Activated effector memory CD4-positive, alpha-beta T cell treated with anti-CD3 and anti-CD28 coated beads, Interleukin-2, amount 50 U/mL, for 16 hours (primary cell): Measurements from ENCODE around the gene DVL1.

Source experiments
- DNase-seq: peaks from one replicate; pipeline ENCODE4 v3.0.0-alpha.2; 2020

Gene DVL1

GRCh38 chr1:1309251-1310108 lies 39.7 kb downstream of the DVL1 start:
- DNase-seq: no peak

DNA sequence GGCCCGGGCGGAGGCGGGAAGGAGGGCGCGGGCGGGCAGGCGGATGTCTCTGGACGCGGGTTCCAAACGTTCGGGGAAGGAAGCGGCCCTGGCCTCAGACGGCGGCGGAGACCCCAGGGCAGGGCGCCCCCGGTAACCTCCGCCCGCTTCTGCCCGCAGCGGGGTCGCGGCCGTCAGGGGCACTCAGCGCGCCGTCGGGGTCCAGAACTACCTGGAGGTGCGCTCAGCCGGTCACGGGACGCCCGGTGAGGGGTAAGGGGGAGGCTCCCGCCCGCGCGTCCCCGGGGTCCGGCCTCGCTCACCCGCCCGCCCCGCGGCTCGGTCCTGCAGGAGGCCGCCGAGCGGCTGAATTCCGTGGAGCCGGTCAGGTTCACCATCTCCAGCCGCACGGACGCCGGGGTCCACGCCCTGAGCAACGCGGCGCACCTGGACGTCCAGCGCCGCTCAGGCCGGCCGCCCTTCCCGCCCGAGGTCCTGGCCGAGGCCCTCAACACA lies 40.4 kb downstream of the DVL1 start:
- DNase-seq: no peak

- peak; percentile 95 for DNase-seq
These were observed 41.1 kb downstream of the DVL1 start, which contains the start of the genes ACAP3 and PUSL1 for GRCh38 chr1:1307923-1308755. Gene ACAP3 (minus strand): TSS chr1:1307930. CDS start chr1:1307815, 115 bp downstream. Gene PUSL1 (plus strand): TSS chr1:1308597. CDS start chr1:1308644, 47 bp downstream.

GRCh38 chr1:1307261-1307922 lies 41.8 kb downstream of the DVL1 start:
- peak; percentile 75 for DNase-seq

DNA sequence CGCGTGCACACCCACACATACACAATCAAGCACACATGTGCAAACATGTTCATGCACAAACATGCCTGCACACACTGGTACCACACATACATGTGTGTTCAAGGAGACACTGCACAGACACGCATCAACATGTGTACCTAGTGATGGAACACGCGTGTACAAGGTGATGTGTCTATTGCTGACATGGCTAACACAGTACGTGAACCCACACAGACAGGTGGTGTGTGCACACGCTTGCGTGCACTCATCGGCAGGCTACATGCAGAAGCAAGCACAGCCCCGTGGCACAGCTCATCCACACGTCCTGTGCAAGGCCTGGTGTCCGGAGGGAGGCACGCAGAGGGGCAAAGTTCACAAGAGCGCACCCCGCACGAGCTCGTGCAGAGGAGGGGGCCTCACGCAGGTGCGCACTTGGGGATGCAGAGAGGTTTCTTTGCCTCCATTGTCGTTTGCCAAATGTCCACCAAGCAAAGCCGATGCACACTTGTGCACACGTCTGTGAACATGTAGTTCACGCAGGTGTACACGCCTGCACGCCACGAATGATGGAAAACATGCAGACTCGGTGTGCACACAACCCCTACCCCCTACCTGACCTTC lies 42.5 kb downstream of the DVL1 start:
- DNase-seq: no peak

GRCh38 chr1:1306070-1306660 lies 43.1 kb downstream of the DVL1 start:
- DNase-seq: no peak

- DNase-seq: peak; percentile 88
These were observed 43.7 kb downstream of the DVL1 start for GRCh38 chr1:1305300-1306069.

- DNase-seq: no peak
These were observed 44.6 kb downstream of the DVL1 start for GRCh38 chr1:1304331-1305299.

- DNase-seq: no peak
These were observed 45.5 kb downstream of the DVL1 start for GRCh38 chr1:1303736-1304135.

DNA sequence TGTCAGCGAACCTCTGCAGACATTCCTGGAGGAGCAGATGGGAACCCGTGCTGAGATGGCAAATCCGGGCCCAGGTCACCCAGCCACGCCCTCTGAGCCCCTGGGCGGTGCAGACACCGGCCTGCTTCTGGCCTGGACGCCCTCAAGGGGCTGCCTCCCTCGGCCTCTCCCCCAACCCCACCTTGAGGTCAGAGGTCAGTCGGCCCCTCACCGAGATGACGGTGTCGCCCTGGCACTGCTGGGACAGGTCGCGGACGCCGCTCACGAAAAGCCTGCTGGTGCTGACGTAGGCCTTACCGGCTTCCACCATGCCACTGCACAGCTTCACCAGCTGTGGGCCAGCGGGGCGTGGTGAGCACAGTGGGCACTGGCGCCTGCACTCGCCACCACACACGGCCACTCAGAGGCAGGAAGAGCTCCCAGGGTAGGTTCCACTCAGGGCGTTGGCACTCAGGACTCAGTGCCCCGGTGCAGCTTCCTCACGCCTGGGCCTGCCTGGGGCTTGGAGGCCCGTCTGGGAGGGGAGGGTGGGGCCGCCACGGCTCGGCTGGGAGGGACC lies 46.2 kb downstream of the DVL1 start:
- no peak for DNase-seq

DNA sequence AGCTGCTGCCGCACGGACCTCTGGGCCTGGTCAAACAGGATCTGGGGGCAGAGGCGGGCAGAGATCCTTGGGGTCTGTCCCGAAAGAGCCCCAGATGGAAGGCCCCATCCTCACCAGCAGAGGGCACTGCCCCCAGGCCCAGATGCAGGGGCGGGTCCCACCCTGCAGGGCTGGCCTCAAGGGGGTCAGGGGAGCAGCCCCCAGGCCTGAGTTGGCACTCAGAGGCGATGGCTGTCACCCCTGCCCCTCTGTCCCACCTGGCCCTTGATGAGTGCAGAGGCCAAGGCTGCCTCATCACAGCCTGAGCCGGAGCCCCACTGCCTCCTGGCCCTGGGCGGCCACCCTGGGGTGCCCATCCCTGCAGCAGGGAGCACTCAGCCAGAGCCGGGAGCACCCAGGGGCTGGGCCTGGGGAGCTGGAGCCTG lies 47.2 kb downstream of the DVL1 start:
- DNase-seq: no peak

GRCh38 chr1:1300352-1300739 lies 48.9 kb downstream of the DVL1 start:
- no peak for DNase-seq

DNA sequence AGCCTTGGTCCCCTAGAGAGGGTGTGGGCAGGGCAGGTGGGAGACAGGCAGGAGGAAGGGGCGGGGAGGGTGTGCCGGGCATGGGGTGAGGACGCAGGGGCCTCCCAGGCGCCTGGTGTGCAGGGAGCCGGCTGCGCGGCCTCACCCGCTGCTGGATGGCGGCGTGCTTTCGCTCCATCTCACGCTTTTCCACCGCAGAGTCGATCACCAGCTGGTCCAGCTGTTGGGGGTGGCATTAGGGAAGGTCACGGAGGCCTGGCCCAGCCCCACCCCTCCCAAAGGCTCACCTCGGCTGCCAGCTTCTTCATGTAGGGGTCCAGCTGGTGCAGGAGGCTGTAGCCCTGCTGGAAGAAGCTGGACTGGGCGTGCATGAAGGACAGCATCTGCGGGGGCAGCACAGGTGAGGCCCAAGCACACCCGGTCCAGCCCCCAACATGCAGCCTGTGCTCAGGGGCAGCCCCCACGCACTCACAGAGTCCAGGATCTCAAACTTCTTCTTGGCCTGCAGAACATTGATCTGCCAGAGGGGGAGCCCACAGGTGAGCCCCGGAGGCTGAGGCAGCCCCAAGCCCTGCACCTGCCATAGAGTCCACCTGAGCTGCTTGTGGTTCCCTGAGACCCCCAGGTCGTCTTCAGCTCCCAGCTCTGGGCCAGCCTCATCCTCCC lies 49.4 kb downstream of the DVL1 start:
- no peak for DNase-seq

DNA sequence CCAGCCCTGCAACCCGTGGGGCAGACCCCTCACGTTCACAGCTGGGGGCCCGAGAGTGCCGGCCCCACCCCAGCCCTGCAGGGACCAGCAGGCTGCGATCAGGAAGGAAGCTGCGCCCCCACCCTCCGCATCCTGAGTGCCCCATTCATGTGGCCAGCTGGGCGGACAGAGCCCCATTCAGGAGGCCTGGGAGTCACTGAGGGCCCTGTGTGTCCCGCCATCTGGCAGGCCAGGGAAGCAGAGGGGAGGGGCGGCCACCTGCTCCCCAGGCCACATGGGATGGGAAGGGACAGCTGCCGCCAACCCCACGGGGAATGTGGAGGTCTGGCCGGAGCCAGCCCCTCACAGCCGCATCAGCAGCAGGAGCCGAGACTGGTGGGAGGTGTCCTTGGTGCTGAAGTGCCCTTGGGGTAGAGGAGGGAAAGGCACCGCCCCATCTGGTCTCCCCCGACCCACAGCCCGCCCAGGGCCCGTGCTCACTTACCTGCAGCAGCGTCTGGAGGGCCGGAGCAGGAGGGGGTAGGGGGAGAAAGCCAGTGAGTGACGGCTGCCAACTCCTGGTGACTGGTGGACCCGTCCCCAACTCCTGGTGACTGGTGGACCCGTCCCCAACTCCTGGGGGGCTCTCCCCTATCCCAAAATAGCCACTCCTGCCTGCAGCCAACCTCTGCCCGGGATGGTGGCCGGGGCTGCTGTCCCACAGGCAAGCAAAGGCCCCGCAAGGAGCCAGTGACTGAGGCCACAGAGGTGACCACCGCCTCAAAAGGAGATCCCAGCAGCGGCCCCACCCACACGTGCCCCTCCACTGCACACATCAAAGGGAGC lies 50.1 kb downstream of the DVL1 start:
- DNase-seq: no peak

DNA sequence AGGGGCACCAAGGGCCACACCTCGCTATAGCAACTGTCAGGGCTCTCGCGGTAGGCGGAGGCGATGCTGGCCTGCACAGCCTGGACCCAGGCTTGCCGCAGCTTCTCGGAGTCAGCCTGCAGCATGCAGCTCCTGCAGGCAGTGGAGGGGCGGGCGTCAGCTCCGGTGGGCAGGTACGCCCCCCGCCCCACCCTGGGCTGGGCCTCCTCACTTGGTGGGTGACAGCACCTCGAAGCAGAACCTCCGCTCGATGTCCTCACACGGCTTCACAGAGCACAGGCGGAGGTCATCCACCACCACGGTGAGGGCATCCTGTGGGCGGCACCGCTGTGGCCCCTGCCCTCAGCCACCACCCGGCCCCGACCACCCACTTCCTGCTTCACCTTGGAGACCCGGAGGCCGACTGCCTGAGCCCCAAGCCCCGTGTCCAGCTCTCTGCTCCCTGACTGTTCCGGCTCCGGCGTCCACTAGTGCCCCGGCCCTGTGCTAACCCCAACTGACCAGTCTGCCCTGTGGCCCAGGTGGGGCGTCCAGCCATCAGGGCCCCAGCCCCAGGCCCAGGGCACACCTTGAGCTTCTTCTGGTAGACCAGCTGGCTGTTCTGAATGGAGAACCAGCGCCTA lies 51.3 kb downstream of the DVL1 start:
- DNase-seq: no peak

GRCh38 chr1:1296070-1297061 lies 52.9 kb downstream of the DVL1 start:
- DNase-seq: no peak
